ENCODE results near the gene AUTS2.

AUTS2 gene

GRCh38 chr7:69953136-69954067 is 355.1 kb downstream of the AUTS2 start:
- no peaks in the 10 kb centered on the region for H3K36me3 ChIP-seq
- no peaks in the 10 kb centered on the region for H3K4me1 ChIP-seq (ENCODE audit: control insufficient read depth in 1 of 2, insufficient read depth in 1 of 2, low read depth in 1 of 2, low read length in 1 of 2)
- no peak overlapping the region for H3K27ac ChIP-seq
- no peaks in the 10 kb centered on the region for H3K27me3 ChIP-seq
- H3K4me3 ChIP-seq (ENCODE audit: low read depth in 1 of 2, low read length in 1 of 2), result no peak overlapping the region
- no peaks in the 10 kb centered on the region for H3K9me3 ChIP-seq
- TF ChIP-seq CTCF (IDR thresholded peaks at IDR 0.05), result no peak

GRCh38 chr7:69956541-69956940 is 358.3 kb downstream of the AUTS2 start:
- no peak for TF ChIP-seq CTCF (IDR thresholded peaks at IDR 0.05)
- no peaks in the 10 kb centered on the region for H3K9me3 ChIP-seq
- H3K4me1 ChIP-seq (ENCODE audit: control insufficient read depth in 1 of 2, insufficient read depth in 1 of 2, low read depth in 1 of 2, low read length in 1 of 2), result no peaks in the 10 kb centered on the region
- H3K4me3 ChIP-seq (ENCODE audit: low read depth in 1 of 2, low read length in 1 of 2), result no peak overlapping the region
- no peaks in the 10 kb centered on the region for H3K27me3 ChIP-seq
- H3K36me3 ChIP-seq, result no peaks in the 10 kb centered on the region
- H3K27ac ChIP-seq, result no peak overlapping the region

- no peaks in the 10 kb centered on the region for H3K36me3 ChIP-seq
- TF ChIP-seq CTCF (IDR thresholded peaks at IDR 0.05), result no peak
- no peaks in the 10 kb centered on the region for H3K9me3 ChIP-seq
- H3K27me3 ChIP-seq, result no peaks in the 10 kb centered on the region
- no peak overlapping the region for H3K4me3 ChIP-seq (ENCODE audit: low read depth in 1 of 2, low read length in 1 of 2)
- H3K4me1 ChIP-seq (ENCODE audit: control insufficient read depth in 1 of 2, insufficient read depth in 1 of 2, low read depth in 1 of 2, low read length in 1 of 2), result no peaks in the 10 kb centered on the region
- no peak overlapping the region for H3K27ac ChIP-seq
Measured at GRCh38 chr7:69957661-69958060, 359.4 kb downstream of the AUTS2 start.

GRCh38 chr7:69959789-69960499 is 361.7 kb downstream of the AUTS2 start:
- no peaks in the 10 kb centered on the region for H3K4me1 ChIP-seq (ENCODE audit: control insufficient read depth in 1 of 2, insufficient read depth in 1 of 2, low read depth in 1 of 2, low read length in 1 of 2)
- no peaks in the 10 kb centered on the region for H3K9me3 ChIP-seq
- H3K36me3 ChIP-seq, result no peaks in the 10 kb centered on the region
- H3K27ac ChIP-seq, result no peak overlapping the region
- H3K27me3 ChIP-seq, result no peaks in the 10 kb centered on the region
- no peak overlapping the region for H3K4me3 ChIP-seq (ENCODE audit: low read depth in 1 of 2, low read length in 1 of 2)
- no peak for TF ChIP-seq CTCF (IDR thresholded peaks at IDR 0.05)

GRCh38 chr7:69961436-69961835 is 363.2 kb downstream of the AUTS2 start:
- no peak overlapping the region for H3K27ac ChIP-seq
- no peak for TF ChIP-seq CTCF (IDR thresholded peaks at IDR 0.05)

More at GRCh38 chr7:69961436-69961835, 363.2 kb downstream of the AUTS2 start:
- no peaks in the 10 kb centered on the region for H3K36me3 ChIP-seq
- no peaks in the 10 kb centered on the region for H3K27me3 ChIP-seq
- no peaks in the 10 kb centered on the region for H3K9me3 ChIP-seq
- H3K4me3 ChIP-seq (ENCODE audit: low read depth in 1 of 2, low read length in 1 of 2), result no peak overlapping the region
- H3K4me1 ChIP-seq (ENCODE audit: control insufficient read depth in 1 of 2, insufficient read depth in 1 of 2, low read depth in 1 of 2, low read length in 1 of 2), result no peaks in the 10 kb centered on the region

Data from neutrophil (primary cell).